ENCODE results near the gene CDH16.
"Not testable (repeated sequence)": the region's sequence is repeated elsewhere in the genome, so short reads cannot be mapped to it uniquely, and the experiment has no call there.

CDH16 gene

DNA sequence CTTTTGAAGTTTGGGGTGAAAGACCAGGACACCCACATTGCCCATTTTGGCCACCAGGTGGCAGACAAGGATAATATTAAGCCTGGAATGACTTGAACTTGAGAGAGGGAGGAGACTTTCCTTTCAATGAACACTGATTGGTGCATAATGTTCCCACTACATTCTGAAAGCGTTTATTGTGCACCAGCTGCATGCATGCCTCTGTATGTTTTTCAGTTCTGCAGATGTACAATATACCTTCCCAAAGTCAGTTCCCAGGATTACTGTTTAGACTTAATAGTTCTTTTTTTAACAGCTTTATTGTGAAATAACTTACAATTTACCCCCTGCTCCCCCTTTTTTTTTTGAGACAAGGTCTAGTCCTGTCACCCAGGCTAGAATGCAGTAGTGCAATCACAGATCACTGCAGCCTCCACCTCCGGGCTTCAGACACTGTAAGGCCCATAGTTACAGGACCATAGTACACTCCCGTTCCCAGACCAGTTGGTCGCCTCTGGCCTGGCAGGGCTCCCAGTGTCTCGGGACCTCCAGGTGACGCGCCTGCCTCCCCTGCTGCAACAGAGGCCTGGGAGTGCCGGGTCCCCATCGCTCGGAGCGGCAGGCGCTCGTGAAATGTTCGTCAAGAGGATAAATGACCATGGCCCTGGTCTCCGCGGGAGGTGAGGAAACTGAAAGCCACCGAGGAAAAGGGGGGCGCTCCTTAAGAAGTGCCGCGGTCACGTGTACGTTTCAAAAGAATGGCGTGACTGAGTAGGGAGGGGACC lies 28.8 kb upstream of the CDH16 start:
- DNase-seq = peak; percentile 28 to 58

DNA sequence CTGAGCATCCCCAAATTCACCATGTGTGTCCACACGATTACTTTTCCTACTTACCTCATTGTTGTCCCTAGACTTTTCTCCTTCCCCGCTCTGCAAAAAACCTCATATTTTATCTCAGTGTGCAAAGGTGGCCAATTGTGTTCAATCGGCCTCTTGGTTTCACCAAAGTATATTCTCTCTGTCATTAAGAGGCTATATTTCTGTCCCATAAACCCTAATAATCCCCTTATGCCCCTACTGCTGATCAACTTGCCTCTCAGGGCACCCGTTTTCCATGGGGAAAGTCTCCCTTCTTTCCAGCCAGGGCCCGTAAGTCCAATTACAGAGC lies 28.3 kb upstream of the CDH16 start:
- DNase-seq = no peak

DNA sequence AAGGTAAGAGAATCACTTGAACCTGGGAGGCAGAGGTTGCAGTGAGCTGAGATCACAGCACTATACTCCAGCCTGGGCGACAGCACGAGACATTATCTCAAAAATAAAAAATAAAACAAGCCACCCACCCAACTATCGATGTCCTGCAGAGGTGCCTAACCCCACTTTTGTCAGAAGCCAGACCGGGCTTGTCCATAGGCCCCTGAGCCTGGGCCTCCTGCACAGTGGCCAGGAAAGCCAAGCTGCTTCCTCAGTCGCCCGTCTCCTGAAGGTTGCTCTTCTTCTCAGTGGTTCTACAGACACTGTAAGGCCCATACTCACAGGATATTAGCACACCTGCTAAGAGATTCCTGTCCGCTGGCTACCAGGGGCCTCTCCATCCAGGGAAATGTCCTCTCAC lies 27.9 kb upstream of the CDH16 start:
- no peak for DNase-seq

DNA sequence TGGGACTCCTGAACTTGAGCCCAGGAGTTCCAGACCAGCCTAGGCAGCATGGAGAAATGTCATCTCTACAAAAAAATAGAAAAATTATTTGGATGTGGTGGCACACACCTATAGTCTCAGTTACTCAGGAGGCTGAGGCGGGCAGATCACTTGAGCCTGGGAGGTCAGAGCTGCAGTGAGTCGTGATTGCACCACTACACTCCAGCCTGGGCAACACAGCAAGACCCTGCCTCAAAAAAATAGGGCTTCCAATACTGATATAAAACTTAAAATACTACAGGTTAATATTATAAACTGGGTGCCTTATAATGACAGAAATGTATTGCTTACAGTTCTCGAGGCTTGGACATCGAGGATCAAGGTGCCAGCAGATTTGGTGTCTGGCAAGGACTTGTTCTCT lies 27.3 kb upstream of the CDH16 start:
- DNase-seq = no peak

DNA sequence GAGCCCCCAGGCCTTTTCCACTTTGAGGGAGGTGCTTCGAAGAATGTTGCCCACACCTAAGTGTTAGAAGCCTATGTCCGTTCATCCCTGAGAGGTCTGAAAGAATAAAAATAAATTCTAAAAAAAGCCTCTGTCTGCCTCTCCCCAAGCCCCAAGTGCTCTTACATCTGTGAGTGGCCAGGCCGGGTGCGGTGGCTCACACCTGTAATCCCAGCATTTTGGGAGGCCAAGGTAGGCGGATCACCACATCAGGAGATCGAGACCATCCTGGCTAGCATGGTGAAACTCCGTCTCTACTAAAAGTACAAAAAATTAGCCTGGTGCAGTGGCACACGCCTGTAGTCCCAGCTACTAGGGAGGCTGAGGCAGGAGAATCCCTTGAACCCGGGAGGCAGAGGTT lies 26.3 kb upstream of the CDH16 start:
- DNase-seq = not testable (repeated sequence)

DNA sequence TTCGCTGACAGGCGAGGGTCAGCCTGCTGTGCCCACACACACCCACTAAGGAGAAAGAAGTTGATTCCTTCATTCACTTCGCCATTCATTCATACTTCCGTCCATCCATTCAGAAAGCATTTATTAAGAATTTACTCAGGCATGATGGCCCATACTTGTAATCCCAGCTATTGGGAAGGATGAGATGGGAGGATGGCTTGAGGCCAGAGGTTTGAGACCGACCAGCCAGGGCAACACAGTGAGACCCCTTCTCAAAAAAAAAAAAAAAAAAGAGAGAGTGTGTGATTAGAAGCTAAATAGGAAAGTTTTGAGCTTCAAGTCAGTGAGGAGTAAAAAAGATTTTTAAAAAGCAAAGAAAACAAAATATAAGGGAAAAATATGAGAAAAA lies 25.4 kb upstream of the CDH16 start:
- no peak for DNase-seq

DNA sequence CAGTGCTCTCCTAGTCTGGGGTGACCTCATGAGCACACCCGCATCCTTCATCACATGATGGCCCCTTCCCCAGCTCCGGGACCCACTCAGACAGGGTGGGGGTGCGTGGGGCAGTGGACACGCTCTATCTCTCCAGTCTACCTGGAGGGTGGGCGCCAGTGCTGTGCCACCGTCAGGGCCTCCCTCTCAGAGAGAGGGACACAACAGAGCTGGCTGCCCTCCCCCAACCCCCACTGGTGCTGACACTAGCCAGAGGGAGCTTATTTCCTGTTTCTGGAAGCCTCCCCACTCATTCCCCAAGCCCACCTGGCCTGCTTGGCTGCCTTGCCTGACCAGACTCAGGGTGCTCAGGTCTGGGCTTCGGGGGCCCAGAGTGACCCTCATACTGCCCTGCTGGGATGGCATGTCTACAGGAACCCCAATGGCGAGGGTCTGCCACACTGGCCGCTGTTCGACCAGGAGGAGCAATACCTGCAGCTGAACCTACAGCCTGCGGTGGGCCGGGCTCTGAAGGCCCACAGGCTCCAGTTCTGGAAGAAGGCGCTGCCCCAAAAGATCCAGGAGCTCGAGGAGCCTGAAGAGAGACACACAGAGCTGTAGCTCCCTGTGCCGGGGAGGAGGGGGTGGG lies 24.9 kb upstream of the CDH16 start:
- DNase-seq = no peak

DNA sequence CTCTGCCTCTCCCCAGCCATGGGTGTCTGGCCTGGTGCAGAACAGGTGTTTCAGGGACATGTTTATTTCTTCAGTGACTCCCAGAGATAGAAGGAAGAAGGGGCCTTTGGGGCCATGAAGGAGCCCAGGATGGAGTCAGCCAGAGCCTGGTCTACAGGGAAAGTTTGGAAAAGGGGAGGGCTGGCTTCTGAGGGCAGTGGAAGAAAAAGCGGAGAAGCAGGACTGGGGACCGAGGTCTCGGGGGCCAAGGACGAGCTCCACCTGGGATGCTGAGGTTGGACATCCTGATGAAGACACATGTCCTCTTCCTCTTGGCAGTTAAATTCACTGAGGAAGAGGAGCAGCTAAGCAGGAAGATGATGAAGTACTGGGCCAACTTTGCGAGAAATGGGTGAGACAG lies 24.3 kb upstream of the CDH16 start:
- no peak for DNase-seq

DNA sequence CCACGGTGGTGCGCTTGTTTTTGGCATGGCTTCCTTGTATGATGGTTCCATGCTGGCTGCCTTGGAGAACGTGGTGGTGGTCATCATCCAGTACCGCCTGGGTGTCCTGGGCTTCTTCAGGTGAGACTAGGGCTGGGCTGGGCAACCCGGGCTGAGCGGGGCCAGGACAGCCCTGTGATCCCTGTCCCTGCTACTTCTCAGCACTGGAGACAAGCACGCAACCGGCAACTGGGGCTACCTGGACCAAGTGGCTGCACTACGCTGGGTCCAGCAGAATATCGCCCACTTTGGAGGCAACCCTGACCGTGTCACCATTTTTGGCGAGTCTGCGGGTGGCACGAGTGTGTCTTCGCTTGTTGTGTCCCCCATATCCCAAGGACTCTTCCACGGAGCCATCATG lies 21.6 kb upstream of the CDH16 start:
- no peak for DNase-seq

DNA sequence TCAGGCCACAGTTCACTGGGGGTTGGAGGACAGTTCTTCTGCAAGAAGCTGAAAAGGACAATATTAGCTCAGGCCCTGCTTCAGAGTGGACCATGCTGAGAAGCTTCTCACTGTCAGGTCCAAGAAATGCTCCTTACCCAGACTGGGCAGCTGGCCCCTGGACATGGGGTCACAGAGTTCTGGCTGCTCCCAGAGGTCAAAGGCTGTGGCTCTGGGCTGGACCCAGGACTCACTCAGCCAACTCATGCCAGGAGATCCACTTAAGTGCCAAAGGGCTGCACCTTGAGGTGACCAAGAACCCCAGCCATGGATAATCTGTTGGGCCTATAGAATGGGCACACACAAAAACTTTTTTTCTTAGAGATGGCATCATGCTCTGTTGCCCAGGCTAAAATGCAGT lies 20.7 kb upstream of the CDH16 start:
- DNase-seq = no peak

DNA sequence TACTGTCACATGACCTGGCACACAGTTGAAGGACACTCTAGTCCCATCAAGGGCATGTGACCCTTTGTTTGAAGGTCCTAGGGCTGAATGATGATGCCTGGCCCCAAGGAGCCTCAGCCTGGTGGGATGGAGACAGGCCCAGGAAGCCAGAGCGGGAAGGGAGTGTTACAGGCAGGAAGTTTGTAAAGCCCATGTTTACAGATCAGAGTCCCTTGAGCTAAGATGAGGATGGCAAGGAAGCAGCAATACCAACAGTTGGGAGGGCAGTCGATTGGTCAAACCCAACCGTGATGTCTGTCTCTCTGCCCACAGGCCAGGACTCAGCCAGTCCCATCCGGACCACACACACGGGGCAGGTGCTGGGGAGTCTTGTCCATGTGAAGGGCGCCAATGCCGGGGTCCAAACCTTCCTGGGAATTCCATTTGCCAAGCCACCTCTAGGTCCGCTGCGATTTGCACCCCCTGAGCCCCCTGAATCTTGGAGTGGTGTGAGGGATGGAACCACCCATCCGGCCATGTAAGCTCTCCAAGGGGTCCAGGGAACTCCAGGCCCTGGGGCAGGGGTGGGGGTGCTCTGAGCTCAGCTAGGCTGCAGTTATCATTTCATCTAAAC lies 19.1 kb upstream of the CDH16 start:
- no peak for DNase-seq

DNA sequence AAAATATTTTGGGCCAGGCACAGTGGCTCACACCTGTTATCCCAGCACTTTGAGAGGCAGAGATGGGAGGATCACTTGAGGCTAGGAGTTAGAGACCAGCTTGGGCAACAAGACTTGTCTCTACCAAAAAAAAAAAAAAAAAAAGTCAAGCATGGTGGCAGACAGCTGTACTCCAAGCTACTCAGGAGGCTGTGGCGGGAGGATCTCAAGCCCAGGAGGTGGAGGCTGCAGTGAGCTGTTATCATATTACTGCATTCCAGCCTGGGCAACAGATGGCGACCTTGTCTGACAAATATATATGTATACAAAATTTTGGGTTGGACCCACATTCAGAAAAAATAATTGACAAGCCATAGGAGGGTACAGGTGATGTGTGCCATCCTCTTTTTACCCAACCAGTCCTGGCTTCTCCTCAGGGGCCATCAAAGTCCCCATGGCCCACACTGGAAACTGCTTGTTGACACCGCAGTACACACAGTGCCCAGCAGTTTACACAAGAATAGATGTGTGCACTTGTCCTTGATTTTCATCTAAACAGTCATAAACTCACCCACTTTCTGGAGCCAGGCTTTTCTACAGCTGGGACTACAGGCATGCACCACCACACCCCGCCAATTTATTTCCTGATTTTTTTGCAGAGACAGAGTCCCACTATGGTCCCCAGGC lies 18.3 kb upstream of the CDH16 start:
- no peak for DNase-seq

DNA sequence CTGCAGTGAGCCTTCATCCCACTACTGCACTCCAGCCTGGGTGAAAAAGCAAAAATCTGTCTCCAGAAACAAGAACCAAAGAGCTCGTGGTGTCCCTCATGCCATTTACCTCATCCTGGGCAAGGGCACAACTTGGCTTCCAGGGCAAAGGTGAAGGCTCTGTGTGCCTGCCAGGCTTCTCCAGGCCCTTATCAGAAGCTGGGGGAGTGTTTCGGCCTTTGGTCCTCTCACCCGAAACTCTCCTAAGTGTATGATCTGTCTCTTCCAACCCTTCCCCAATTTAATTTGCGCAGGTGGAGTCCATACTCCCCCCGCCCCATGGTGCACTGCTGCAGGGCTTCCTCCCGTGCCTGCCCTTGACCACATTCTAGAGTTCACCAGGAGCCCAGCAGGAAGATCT lies 17.8 kb upstream of the CDH16 start:
- no peak for DNase-seq

DNA sequence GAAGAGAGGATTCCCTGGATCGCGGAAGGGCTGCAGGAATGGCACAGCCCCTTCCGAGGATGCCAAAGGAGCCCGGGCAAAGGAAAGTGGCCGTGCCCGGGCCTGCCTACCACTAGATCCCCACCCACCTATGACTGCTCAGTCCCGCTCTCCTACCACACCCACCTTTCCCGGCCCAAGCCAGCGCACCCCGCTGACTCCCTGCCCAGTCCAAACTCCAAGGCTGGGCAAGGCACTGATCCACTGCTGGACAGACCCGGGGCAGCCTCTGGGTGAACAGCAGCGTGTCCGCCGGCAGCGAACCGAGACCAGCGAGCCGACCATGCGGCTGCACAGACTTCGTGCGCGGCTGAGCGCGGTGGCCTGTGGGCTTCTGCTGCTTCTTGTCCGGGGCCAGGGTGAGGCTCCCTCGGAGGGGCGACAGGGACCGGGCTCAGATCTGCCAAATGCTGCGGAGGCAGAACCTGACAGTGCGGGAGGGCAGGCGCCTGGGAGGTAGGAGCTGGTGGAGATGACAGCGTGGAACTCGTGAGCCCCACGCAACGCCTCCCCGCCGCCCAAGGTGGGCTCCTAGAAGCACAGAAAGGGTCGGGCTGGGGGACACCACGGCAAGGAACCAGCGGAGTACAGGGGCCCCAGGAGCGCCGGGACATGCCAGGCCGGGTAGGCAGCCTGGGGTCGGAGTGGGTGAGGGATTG lies 16.8 kb upstream of the CDH16 start, which contains the start of gene CES2:
Gene CES2 (plus strand): TSS at position 203 of the 698 bp plus-strand sequence. CDS start 120 bp downstream, at position 323.
- DNase-seq = no peak

DNA sequence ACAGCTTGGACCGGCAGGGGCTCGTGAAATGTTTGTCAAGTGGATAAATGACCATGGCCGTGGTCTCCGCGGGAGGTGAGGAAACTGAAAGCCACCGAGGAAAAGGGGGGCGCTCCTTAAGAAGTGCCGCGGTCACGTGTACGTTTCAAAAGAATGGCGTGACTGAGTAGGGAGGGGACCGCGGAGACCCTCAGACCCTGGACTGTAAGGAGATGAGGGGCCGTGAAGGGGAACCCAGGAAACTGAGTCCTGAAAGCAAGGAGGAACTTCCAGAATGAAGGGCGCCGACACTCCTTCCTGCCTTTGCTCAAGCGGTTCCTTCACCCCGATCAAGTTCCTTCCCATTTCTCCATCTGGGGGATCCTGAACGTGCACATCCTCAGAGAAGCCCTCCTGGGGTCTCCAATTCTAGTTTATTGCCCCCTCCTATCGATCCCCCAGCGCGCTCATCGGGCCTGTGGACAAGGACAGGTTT lies 16.2 kb upstream of the CDH16 start:
- DNase-seq = not testable (repeated sequence)

DNA sequence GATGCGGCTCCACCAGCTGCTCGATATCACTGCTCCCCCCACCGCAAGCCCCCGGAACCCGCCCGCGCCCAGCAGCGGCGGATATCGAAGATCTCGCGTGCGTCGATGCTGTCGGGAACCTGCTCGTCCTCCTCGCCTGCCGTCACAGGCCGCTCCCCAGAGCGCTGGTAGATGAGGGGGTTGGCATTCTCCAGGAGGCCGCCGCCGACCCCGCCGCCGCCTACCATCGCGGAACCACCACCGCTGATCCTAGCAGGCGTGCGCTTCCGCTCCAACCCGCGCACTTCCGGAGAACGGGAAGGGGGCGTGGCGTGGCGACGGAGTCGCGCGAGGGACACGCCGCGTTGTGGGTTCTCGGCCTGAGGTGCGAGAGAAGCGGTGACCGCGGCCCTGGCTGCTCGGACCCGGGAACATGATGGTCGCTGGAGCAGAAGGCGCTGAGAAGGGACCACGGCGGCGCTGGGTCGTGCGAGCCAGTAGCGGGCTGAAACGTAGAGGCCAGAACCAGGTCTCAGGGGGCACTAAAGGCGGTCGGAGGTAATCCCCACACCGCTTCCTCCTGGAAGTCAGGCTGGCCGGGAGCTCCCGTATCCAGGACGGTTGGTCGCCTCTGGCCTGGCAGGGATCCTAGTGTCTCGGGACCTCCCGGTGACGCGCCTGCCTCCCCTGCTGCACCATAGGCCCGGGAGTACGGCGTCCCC lies 15.6 kb upstream of the CDH16 start, which contains the start of gene CIAO2B:
Gene CIAO2B (minus strand): TSS at position 265 of the 701 bp plus-strand sequence. CDS start 38 bp downstream, at position 227.
- DNase-seq = peak; percentile 22 to 26

DNA sequence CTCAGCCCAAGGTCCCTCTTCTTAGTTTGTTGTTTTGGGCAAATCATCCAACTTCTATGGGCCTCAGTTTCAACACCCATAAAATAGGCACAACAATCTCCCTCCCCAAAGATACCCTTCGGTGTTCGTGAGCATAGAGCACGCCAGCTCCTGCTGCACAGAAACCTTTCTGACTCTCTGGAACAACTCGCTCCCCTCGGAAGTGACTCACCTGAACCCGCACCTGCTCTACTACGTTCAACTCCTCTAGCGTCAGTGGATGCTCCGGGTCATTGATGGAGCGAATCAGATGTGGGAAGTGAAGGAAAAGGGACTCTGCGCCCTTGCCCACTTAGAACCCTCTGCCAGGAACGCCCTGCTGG lies 15.1 kb upstream of the CDH16 start:
- DNase-seq = no peak

DNA sequence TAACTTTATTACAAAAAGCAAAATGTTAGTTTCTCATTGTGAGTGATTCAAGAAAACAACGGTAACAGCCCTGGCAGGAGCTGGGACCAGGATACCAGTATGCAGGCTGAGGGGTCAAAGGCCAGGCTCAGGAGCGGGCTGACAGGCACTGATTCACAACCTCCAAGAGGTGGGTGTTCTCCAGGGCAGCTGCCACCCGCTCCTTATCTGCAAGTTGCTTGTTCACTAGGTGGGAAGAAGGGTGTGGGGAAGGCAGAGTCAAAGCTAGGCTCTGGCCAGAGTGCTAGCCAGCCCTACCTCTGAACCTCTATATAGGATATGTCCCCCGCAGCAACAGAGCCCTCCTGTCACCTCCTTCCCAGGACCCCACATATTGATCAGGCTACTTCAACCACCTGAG lies 13.4 kb upstream of the CDH16 start:
- no peak for DNase-seq

DNA sequence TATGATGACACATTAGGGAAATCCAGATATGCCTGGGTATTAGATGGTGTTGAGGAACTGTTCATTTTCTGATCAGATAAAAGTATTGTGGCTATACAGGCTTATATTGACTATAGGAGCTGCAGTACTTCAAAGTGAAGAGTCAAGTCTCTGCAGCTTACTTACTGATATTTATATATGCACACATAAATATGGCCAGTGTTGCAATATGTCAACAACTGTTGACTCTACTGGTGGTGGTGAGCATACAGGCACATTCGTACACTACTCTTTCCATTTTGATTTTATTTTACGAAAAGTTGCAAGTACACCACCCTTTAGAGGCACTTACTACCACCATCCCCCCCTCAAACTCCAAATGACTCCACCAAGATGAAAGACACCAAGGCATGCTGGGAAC lies 13.0 kb upstream of the CDH16 start:
- DNase-seq = no peak

DNA sequence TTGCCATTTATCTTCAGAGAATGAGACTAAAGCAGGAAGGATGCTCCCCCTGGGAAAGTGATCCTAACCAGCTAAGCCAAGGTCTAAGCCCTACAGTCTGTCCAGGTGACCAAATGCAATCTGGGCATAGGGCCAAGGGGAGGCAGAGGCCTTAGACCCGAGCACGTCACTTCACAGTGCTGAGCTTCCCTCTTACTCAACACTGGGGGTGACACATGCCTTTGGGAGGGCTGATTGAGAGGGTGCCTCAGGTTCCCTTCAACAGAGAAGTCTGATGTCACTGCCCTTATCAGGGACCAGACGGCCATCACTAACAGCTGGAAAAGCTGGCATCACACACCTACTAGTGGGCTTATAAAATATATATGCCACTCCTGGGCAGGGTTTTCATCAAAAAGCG lies 11.5 kb upstream of the CDH16 start:
- no peak for DNase-seq

DNA sequence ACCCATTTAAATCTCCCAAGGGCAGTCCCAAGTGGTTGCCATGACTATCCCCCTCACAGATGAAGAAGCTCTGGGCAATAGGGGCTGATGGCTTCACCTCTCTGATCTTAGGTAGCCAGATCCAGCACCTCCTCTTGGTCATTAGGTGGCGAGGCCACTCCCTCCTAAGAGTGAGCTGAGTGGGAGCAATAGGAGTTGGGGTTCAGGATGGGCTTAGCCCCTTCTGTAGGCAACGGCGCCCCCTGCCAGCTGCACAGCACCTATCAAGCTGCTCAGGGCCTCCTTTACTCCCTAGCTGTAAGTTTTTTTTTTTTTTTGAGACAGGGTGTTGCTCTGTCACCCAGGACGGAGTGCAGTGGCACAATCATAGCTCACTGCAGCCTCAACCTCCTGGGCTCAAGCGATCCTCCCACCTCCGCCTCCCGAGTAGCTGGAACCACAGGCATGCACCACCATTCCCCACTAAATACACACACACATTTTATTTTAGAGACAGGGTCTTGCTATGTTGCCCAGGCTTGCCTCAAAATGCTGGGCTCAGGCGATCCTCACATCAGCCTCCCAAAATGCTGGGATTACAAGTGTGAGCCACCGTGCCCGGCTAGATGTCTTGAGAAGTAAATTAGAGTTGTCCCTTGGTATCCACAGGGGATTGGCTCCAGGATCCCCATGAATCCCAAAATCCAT lies 10.2 kb upstream of the CDH16 start:
- no peak for DNase-seq
